GM21528 (cell line): Measurements from ENCODE around the gene ZNF527.
"Not testable (repeated sequence)": the region's sequence is repeated elsewhere in the genome, so short reads cannot be mapped to it uniquely, and the experiment has no call there.

Experiments
- ATAC-seq: cut with Tn5 transposase; IDR thresholded peaks from one replicate; pipeline ENCODE4 v1.9.1; 2021; ENCODE audit warnings: mild to moderate bottlenecking, moderate library complexity; ENCODE audit not compliant: unreplicated experiment, low FRiP score

ZNF527 gene

DNA sequence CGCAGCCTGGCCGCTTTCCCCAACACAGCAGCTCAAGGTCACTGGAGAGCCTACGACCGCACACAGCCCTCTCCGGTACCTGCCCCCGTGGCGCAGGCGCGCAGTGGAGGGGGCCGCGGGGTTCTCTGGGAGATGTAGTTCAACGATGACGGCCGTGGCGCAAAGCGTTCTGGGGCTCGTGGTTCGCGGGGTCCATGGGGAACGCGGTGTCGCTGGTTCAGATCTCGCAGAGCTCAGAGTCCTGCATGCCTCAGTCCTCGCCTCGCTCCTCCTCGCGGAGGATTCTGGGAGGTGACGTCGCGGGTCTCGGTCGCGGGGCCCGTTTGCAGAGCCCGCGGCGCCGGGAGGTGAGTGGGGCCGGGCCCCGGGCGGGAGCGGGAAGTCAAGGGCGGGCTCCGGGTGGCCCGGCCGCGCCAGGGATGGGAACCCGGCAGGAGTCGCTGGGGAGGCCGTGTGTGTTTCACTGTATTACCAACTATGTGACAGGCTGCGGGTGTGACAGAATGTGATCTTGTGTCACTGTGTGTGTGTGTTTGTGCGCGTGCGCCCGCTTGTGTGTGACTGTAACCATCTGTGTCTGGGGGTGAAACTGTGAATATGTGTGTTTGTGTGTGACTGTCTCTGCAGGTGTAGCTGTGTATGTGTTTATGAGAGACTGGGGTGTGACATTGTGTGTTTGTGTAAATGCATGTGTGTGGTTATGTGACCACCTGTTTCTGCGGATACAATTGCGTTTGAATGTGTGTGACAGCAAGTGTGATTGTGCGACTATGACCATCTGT is at the start of gene ZNF527:
TSS of gene ZNF527 (plus strand) at position 220 of the 782 bp plus-strand sequence. CDS start 3,100 bp downstream, outside the sequence.
- peak; percentile 94 for ATAC-seq

DNA sequence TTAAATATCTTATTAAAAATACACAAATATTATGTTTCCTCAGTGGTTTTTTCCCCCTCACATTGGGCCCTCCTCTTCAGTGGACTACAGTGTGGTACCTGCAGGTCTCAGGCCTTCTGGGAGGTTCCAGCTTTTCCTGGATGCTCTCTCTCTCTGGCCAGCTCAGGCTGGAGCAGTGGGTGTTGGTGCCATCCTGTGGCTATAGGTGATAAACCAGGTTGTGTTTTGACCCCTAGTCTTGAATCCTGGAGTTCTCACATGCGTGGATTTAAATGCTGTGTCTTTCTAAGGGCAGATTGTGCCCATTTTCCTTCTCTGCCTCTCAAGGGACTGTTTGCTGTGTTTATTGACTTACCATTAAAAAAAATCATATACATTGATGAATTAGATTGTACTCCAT is 41.2 kb upstream of the ZNF527 start:
- no peak for ATAC-seq

DNA sequence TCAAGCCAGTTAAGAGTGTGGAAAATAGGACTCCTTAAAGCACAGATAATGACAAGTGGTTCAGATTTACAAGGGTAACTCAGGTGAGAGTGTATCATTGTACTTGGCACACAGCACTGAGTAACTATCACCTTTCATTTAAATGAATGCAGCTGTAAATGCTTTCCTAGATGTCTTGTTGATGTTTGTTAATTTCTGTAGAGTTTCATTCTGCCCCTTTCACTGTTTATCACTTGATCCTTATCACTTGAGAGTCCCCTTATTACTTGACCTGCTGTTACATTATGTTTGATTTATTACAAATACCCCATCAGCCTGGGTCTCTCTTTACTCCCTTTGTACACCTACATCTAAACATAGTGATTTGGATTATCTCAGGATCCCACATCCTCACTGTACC is 38.1 kb upstream of the ZNF527 start:
- ATAC-seq: no peak

DNA sequence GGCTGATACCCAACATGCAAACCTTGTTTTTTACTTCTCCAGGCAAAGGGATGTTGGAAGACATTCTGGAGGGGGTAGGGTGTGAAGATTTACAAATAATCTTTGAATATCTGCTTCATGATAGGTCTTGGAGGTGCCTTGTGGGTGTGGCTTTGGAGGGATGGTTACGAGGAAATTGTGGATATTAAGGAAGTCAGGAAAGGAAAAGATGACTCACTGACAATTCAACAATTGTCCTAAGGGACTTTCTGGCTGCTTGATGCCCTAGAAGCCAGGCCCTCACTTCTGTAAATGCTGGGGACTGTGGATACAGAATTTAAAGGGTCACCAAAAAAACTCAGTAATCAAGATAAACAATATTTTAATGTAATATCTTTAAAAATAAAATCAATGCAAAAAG is 37.4 kb upstream of the ZNF527 start:
- no peak for ATAC-seq

DNA sequence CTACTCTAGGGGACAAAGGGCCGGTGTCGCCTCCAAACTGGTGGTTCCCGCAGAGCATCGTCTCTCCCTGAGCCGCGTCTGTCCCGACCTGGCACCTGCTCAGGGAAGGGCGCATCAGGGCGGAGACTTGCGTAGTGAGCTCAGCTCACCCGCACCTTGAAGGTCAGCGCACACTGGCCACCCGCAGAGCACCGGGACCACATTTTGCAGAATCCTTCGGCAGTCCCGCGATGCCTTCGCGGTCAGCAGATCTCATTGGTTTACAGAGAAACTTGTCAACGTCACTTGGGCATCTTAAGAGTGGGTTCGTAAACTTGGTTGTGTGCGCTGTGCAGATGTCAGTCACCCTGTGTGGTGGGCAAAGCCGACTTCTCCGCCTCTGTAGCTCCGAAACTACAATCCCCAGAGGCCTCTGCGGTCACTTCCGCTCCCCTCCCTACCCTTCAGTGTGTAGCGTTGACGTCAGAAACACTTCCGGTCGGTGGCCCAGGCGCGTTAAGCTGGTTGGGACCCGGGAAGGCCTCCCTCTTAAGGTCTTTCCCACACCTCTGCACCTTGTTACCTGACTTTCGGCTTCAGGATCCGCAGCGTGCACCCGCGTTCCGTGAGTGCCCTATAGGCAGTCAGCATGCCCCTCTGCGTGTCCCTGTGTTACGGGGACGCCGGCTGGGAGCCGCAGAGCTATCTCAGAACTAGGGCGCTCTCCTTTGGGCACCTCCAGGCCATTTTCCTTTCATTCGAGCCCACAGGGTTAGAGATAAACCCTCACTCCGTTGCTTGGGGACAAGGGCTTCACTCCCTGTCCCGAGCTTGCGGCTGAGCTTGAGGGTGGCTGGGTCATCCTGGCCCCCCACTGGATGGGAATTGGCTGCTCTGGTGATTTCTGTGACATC is 36.5 kb upstream of the ZNF527 start:
- no peak for ATAC-seq

DNA sequence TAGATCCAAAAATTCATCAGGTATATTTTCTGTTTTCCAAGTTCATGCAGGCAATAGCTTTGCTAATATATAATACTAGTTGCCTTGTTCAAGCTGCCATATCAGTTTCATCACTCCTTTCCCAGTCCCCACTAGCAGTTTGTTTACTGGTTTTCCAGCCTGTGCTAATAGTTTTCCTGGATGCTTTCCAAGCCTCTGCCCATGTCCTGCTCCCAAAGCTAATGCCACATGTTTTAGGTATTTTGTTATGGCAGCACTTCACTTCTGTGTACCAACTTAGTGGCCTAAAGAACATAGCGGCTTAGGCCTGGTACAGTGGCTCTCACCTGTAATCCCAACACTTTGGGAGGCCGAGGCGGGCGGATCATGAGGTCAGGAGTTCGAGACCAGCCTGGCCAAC is 28.1 kb upstream of the ZNF527 start:
- no peak for ATAC-seq

DNA sequence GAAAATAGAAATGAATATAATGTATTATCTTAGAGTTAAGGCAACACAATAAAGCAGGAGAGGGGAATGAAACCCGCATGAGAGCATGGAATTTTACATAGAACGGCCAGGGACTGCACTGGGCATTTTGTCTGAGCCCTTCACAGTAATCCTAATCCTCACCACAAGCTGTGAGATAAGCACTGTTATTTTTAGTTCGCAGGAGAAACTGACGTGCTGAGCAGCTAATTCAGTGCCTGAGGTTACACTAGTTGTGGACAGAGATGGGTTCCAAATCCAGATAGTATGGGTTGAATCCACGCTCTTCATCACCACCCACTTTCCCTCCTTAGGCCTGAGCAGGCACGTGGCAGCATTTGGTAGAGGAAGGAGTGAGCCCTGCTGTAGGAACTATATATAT is 24.8 kb upstream of the ZNF527 start:
- ATAC-seq: no peak

DNA sequence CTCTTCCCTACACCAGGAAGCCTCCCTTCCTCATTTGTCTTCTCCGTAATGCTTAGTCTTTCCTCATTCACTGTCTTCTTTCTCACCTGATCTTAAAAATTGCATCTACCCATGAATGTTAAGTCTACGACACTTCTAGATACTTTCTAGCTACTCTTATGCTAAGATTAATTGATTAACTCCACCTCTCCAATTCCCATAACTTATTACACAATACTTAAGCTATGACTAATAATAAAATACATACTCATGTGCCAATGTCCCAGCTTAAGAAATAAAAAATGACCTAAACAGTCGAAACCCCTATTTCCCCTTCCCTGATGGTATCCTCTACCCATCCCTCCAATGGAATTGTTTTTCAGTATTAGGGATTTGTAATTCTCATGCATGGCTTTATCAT is 22.8 kb upstream of the ZNF527 start:
- no peak for ATAC-seq

DNA sequence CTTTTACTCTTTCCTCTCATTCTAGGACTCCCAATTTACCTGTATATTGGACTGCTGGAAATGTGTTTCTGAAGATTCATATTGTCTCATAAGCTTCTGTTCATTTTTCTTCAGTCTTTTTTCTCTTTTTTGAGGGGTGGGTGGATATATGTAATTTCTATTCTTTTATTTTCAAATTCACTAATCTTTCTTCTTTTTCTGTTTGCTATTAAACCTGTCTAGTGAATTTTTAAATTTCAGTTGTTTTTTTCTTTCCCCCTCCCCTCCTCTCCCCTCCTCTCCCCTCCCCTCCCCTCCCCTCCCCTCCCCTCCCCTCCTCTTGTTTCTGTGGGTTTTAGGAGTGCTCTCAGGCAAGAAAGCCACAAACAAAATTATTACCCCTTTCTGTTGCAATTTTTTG is 16.9 kb upstream of the ZNF527 start:
- no peak for ATAC-seq

DNA sequence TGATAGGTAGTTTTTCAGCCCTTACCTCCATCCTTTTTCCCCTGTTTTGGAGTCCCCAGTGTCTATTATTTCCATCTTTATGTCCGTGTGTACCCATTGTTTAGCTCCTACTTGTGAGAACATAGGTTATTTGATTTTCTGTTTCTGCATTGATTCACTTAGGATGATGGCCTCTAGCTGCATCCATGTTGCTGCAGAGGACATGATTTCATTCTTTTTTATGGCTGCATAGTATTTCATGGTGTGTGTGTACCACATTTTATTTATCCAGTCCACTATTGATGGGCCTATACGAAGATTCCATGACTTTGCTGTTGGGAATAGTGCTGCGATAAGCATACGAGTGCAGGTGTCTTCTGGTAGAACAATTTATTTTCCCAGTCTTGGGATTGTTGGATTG is 15.0 kb upstream of the ZNF527 start:
- no peak for ATAC-seq

DNA sequence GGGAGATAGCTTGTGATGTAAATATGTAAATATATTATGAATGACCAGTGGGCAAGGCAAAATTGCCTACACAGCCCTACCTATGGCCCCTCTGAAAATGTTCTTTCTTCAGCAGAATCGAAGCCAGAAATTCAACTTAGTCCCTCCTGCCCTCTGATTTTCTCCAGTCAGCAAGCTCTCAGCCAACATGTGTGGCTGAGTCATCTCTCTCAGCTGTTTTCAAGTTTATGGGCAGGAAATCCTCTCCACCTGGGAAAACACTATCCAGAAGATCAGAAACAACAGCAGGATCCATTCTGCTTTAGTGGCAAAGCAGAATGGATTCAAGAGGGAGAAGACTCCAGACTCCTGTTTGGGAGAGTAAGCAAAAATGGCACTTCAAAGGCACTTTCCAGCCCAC is 8.9 kb upstream of the ZNF527 start:
- no peak for ATAC-seq

DNA sequence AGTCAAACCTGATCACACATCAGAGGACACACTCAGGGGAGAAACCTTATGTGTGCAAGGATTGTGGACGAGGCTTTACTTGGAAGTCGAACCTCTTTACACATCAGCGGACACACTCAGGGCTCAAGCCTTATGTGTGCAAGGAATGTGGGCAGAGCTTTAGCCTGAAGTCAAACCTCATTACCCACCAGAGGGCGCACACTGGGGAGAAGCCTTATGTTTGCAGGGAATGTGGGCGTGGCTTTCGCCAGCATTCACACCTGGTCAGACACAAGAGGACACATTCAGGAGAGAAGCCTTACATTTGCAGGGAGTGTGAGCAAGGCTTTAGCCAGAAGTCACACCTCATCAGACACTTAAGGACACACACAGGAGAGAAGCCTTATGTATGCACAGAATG is 8.2 kb upstream of the ZNF527 start:
- no peak for ATAC-seq

DNA sequence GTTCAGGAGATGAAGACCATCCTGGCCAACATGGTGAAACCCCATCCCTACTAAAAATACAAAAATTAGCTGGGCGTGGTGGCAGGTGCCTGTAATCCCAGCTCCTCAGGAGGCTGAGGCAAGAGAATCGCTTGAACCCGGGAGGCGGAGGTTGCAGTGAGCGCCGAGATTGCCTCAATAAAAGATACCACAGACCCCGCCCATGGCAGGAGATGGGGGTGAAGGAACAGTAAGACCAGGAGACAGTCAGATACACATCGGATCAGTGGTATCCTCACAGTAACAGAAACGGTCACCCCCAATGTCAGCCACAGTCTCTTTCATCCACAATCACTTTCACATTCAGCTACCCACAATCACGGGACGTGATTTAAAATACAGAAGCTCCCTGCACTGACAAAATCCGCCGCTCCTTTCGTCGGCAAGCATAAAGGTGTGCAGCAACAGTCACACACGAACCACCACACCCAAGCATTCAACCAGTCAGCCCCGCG is 466 bp upstream of the ZNF527 start:
- peak; percentile 34 for ATAC-seq

DNA sequence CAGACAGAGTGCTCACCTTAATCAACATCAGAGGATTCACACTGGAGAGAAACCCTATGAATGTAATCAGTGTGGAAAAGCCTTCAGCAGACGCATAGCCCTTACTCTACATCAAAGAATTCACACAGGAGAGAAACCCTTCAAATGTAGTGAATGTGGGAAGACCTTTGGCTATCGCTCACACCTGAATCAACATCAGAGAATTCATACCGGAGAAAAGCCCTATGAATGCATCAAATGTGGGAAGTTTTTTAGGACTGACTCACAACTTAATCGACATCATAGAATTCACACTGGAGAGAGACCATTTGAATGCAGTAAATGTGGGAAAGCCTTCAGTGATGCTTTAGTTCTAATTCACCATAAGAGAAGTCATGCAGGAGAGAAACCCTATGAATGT is 18.3 kb downstream of the ZNF527 start:
- ATAC-seq: no peak

DNA sequence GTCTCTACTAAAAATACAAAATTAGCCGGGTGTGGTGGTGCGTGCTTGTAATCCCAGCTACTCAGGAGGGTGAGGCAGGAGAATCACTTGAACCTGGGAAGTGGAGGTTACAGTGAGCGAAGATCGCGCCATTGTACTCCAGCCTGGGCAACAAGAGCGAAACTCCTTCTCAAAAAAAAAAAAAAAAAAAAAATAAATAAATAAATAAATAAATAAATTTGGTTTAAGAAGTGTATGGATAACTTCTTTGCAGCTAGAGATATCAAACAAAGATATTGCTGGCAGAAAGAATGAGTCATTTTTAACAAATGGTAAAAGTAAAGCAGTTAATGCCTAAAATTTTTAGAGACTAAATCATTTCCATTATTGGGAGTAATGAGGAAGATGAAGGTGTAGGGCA is 20.5 kb downstream of the ZNF527 start:
- ATAC-seq: not testable (repeated sequence)

DNA sequence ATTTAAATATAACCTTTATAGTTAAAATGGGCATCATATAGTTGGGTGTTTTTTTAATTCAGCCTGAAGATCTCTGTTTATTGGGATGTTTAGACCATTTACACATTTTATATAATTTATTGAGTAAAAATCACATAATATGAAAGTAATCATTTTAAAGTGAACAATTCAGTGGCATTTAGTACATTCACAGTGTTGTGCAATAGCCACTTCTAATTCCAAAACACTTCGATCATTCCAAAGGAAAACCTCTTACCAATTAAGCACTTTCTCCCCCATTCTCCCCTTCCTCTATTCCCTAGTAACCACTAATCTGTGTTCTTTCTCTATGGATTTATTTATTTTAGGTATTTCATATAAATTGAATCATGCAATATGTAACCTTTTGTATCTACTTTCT is 30.2 kb downstream of the ZNF527 start:
- no peak for ATAC-seq

DNA sequence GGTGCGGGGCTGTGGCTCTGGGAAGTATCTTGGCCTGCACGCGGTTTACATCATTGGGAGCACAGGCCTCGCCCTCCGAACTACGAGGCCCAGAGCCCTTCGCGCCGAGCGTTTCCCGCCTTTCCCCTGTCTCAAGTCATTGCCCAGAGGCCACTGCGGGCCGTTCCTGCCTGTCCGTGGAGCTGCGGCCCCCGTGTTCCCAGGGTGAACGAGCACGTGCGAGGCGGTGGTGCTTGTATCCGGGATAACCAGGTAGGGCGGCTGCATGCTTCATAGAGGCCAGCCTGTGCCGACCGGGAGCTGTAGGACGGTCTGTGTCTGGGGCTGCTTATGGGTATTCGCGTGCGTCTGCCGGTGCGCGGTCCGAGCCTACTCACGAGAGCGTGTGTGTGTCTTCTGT is 32.5 kb downstream of the ZNF527 start:
- ATAC-seq: no peak

DNA sequence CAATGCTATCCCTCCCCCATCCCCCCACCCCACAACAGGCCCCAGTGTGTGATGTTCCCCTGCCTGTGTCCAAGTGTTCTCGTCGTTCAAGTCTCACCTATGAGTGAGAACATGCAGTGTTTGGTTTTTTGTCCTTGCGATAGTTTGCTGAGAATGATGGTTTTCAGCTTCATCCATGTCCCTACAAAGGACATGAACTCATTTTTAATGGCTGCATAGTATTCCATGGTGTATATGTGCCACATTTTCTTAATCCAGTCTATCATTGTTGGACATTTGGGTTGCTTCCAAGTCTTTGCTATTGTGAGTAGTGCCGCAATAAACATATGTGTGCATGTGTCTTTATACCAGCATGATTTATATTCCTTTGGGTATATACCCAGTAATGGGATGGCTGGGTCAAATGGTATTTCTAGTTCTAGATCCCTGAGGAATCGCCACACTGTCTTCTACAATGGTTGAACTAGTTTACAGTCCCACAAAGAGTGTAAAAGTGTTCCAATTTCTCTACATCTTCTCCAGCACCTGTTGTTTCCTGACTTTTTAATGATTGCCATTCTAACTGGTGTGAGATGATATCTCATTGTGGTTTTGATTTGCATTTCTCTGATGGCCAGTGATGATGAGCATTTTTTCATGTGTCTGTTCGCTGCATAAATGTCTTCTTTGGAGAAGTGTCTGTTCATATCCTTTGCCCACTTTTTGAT is 35.4 kb downstream of the ZNF527 start:
- ATAC-seq: not testable (repeated sequence)

DNA sequence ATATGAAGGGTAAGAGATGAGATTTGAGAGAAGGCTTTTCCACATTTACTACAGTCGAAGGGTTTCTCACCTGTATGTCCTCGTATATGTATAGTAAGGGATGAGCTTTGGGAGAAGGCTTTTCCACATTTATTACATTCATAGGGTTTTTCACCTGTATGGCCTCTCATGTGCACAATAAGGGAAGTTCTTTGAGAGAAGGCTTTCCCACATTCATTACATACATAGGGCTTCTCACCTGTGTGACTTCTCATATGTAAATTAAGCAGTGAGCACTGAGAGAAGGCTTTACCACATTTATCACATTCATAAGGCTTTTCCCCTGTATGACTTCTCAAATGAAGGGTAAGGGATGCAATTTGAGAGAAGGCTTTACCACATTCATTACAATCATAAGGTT is 41.8 kb downstream of the ZNF527 start:
- ATAC-seq: no peak

DNA sequence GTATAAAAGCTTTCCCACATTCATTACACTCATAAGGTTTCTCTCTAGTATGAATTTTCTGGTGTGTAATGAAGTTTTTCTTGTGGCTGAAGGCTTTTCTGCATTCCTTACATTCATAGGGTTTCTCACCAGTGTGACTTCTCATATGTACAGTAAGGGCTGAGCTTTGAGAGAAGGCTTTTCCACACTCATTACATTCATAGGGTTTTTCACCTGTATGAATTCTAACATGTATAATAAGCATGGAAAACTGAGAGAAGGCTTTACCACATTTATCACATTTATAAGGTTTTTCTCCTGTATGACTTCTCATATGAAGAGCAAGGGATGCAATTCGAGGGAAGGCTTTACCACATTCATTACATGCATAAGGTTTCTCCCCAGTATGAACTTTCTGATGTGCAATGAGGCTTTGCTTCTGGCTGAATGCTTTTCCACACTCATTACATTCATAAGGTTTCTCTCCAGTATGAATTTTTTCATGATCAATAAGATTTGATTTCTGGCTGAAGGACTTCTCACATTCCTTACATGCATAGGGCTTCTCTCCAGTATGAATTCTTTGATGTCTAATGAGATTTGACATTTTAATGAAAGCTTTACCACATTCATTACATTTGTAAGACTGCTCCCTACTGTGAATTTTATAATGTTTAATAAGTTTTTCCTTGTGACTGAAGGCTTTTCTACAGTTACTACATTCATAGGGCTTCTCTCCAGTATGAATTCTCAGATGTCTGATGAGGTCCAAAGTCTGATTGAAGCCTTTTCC is 42.6 kb downstream of the ZNF527 start:
- ATAC-seq: no peak
